ENCODE data around the gene SMIM36.
"Not testable (repeated sequence)": the region's sequence is repeated elsewhere in the genome, so short reads cannot be mapped to it uniquely, and the experiment has no call there.

Gene SMIM36

DNA sequence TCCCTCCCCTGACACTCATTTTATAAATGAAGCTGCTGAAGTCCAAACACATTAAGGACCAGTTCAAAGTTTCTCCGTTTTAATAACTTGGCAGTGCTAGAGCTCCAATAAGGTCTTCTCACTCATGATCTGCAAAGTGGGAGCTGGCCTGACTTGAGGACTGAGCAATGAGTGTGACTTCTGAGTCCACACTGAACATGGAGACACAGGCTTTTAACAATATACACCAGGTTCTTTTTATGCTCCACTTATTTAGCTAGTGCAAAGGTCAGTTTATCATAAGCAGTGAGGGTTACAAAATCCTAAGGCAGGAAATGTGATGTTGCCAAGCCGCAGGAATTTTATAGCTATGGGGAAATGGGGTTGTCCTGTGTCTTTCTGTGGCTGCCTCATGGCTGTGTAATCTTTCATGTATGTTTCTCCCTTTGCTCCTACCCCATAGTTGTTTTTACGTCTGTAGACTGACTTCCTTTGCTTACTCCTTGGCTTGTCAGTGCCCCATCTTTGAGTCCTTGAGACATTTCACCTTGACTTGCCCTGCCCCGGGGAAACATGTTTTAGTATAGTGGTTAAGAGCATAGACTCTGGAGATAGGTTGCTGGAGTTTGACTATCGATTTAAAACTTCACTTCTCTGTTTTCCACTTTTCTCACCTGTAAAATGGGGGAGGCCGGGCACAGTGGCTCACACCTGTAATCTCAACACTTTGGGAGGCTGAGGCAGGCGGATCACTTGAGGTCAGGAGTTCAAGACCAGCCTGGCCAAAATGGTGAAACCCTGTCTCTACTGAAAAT is 77.4 kb downstream of the SMIM36 start:
- no peak for DNase-seq (ENCODE audit: low spot score)

- no peak for DNase-seq (ENCODE audit: low spot score)
These were observed 78.1 kb downstream of the SMIM36 start for GRCh38 chr17:55433029-55433628.

GRCh38 chr17:55432358-55433028 is 78.8 kb downstream of the SMIM36 start:
- no peak for DNase-seq (ENCODE audit: low spot score)

GRCh38 chr17:55431914-55432313 is 79.3 kb downstream of the SMIM36 start:
- DNase-seq (ENCODE audit: low spot score) = not testable (repeated sequence)

DNA sequence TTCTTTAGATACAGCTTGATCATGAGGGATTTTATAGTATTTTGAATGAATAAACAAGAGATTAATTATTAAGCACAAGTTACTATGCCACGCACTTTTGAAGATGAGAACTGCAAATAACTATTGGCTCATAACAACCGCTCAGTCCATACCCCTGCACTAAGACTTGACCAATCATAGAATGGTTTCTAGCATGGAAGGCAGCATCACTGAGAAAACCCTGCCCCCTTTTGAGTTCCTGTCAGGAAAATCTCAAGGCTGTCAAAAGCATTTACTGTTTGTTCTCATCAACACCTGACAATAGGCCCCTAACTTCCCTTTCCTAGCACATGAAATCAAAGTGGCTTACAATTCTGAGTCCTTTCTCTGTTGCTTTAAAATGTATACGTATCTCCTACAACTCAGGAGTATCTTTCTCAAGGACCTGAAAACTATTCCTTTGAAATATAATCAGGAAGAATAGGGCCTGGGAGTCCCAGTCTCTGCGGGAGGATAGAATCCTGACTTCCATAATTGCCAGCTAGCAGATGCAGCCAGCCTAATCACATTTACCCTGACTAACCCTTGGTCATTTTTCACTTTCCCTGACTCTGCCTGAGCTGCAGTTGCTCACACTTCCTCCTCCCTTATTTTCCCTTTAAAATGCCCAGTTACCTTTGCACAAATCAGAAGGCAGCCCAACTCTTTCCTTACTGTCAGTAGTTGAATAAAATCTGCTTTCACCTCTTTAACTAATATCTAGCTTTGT is 80.5 kb downstream of the SMIM36 start:
- no peak for DNase-seq (ENCODE audit: low spot score)

GRCh38 chr17:55427587-55427882 is 83.7 kb downstream of the SMIM36 start:
- no peak for DNase-seq (ENCODE audit: low spot score)

DNA sequence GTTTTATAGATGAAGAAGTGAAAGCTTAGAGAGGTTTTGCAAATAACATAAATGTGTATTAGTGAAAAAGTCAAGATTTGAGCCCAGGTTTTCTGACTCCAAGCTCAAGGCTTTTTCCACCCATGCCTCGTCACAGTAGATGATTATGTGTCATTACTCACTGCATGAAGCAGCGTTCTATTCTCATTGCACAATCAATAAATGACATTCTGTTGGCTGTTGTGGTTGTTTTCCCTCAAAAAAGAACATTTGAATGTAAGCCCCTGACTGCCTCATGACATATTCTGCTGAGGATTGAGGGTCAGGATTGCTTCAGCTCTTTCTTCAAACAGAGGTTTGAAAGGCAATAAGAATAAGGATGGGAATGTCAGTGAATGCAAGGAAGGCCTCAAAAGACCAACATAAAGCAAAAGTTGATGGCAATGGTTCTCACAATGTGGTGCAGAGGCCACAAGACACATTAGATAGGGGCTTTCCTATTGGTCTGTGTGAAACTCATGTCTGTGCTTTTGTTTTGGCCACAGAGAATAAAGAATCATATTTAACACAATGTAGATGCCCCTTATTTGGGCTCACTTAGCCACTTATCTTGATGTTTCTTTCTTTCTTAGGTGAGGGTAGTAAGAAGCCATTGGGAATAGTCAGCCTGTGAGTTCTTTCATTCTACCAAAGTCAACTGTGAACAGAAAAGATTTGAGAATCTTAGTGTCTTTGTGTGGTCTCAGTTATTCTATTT is 84.2 kb downstream of the SMIM36 start:
- no peak for DNase-seq (ENCODE audit: low spot score)

GRCh38 chr17:55424893-55425540 is 86.2 kb downstream of the SMIM36 start:
- DNase-seq (ENCODE audit: low spot score) = no peak

GRCh38 chr17:55423535-55423934 is 87.7 kb downstream of the SMIM36 start:
- no peak for DNase-seq (ENCODE audit: low spot score)

GRCh38 chr17:55422828-55423164 is 88.5 kb downstream of the SMIM36 start:
- not testable (repeated sequence) for DNase-seq (ENCODE audit: low spot score)

GRCh38 chr17:55421179-55421934 is 89.9 kb downstream of the SMIM36 start, which contains the start of gene MMD:
Gene MMD (minus strand): TSS chr17:55421835. CDS start chr17:55421695, 140 bp downstream.
- DNase-seq (ENCODE audit: low spot score) = peak; percentile 69

DNA sequence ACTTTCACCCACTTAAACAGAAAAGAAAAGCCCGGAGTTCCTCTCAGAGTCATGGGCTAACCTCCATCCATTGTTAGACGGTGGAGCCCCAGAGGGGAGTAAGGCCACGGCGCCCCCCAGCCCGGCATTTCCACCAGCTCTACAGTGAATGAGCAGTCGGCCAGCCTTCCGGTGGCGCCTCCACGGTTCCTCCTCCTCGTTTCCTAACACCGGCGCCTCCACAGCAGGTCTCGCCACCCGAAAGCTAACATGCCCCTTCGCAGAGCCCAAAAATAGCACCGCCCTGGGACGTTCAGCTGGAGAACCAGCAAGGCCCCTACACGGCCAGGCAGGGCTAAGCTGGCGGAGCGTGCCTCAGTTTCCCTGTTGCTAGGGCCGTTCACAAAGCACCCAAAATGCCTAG is 90.5 kb downstream of the SMIM36 start:
- DNase-seq (ENCODE audit: low spot score) = peak; percentile 70

- no peak for DNase-seq (ENCODE audit: low spot score)
These were observed 91.0 kb downstream of the SMIM36 start for GRCh38 chr17:55420067-55420775.

GRCh38 chr17:55418369-55419268 is 92.6 kb downstream of the SMIM36 start:
- DNase-seq (ENCODE audit: low spot score) = no peak

DNA sequence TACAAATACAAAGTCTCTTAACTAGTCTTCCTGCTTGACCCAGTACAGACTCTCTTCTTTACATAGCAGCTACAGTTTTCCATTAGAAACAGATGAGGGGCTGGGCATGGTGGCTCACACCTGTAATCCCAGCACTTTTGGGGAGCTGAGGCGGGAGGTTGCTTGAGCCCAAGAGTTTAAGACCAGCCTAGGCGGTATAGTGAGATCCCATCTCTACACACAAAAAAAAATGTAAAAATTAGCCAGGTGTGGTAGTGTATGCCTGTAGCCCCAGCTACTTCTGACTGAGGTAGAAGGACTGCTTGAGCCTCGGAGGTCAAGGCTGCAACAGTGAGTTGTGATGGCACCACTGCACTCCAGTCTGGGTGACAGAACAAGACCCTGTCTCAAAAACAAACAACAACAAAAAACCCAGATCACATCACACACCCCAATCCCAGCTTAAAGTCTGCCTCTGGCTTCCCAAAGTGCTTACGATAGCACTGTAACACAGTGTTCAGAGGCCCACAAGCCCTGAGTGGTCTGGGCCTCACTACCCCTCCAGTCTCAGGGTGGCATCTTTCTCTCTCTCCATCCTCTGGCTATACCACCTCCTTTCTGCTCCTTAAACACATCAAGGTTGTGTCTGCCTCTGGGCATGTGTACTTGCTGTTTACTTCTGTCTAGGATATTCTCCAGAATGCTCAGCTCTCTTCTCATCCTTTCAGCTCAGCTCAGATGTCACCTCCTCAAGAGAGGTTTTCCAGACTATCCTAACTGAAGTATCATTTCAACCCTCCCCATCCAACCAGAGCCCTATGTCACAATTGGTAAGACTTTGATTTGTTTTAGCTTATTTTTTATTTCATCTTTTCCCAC is 93.6 kb downstream of the SMIM36 start:
- DNase-seq (ENCODE audit: low spot score) = no peak

DNA sequence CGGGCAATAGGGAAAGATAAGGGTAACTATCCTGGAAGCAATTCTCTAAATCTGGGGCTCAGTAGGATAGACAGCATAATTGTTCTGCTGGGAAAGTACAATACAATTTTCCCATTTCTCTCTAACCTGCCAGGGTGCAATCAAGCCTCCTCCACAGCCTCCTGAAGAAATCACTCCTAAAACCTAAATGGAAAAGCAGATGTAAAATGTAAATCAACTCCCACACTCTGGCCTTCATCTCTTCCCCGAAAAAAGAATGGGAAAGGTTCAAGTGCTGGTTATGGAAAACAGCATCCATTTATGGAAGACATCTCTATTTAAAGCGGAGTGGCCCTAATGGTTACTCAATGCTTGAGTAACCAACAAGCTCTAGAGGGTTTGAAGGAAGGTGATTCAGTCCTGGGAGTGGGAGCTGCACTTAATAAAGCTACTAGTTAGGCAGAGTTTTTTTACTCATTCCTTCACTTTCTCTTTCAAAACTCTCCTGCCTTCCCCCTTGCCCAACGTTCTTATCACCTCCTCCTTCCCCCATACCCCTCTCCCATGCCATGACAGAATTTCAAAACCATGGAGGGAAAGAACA is 94.7 kb downstream of the SMIM36 start:
- no peak for DNase-seq (ENCODE audit: low spot score)

- DNase-seq (ENCODE audit: low spot score) = no peak
These were observed 95.3 kb downstream of the SMIM36 start for GRCh38 chr17:55416000-55416399.

GRCh38 chr17:55414983-55415382 is 96.3 kb downstream of the SMIM36 start:
- DNase-seq (ENCODE audit: low spot score) = no peak
